ENCODE data around the gene SRGAP2B.
"Not testable (repeated sequence)": the region's sequence is repeated elsewhere in the genome, so short reads cannot be mapped to it uniquely, and the experiment has no call there.

- not testable (repeated sequence) for TF ChIP-seq CTCF, POLR2A (IDR thresholded peaks at IDR 0.05)
These were observed 12.5 kb downstream of the SRGAP2B start for GRCh38 chr1:145082483-145083255.

Measured in body of pancreas (tissue), 4 donors.